NCI-H2196 (cell line): ENCODE data around the gene SLC35B2.

Experiments used
- DNase-seq: peaks from one replicate; lab custom pipeline; 2025; ENCODE audit not compliant: unreplicated experiment; lab: John Stamatoyannopoulos, UW

SLC35B2 gene

DNA sequence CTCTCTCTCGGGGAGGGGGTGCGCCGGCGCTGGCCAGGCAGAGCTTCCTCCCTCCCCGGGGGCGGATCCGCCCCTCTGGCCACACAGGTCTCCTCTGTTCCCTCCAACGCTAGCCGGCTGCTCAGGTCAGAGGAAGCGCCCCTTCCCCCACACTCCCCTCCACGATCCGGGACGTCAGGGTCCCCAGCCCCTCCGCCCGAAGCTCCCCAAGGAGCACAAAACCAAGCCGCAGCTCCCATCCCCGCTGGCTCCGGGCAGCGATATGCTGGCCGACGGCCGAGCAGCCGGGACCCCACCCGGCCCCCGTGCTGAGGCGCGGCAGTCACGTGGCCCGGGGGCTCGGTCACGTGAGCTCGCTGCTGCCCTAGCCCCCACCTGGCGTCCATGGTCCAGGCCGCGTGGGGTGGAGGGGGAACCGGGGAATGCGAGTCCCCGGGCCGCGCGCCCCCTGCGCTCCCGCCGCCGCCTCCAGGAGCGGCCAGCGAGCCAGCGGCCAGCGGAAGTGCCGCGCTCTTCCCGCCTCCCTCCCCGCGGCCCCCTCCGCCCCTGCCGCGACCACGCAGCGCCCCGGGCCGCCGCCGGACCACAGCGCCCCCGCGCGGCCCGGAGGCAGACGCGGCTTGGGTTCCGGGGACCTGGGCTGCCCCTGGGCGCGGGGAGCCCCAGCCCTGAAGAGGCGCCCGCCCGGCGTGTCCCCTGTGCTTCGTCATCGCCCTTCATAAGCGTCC, at the start of gene SLC35B2:
Gene SLC35B2 (minus strand): TSS at position 504 of the 728 bp plus-strand sequence. CDS start 118 bp downstream, at position 386.
- DNase-seq = peak; percentile 88

DNA sequence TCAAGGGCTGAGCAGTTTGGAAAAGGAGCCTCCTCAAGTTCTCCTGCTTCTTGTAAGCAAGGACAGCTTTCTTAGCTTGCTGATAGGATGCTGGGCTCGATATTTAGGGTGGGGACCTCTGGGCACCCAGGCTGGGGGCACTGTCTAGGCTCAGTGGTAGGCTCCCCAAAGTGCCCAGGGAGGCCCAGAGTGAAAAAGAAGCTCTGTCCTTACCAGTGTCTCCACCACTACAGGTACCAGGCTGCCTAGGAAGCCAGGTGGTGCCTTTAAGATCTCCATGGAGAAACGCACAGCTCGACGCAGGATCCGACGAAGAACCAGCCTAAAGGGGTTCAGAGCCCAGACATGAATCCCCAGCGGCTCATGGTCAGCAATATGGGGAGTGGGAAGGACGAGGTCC, 49.4 kb upstream of the SLC35B2 start:
- DNase-seq = no peak

GRCh38 chr6:44305200-44305725, 47.9 kb upstream of the SLC35B2 start:
- DNase-seq = no peak

DNA sequence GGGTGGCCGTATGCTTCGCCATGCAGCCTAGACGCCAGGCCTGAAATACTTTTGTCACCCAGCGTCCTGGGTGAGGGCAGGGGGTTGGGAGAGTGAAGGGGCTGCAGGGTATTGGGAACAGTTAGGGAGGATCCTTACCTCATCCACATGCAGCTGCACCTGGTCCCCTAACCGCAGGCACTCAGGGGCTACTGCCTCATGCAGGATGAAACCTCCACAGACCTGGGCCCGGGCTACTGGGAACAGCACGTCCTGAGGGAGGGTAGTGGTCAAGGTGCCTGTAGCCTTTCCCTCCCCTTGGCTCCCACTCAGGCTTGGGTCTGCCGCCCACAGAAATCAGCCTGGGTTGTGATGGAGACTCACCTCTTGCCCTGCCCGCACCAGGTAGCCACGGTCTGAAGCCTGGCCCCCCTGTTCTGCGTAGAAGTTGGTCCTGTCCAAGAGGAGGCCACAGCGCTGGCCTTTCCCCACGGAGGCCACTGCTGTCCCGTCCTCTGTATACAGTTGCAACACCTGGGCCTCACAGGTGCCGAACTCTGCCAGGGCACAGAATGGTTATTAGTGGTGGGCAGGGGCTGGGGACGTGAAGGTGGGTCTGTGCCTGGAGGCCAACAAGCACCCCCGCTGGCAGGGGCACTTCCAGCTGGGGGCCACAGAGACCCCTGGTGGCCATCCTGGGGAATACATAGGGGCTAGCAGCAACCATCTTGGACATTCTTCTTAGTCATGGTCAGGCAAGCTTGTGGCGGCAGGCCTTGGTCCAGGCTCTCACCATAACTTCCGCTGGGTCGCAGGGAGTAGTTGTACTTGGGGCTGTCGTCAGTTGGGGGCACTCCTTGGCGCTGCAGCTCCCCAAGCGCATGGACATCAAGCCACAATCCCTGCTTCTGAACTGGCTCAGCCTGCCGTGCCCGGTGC, 47.2 kb upstream of the SLC35B2 start:
- DNase-seq = peak; percentile 12

DNA sequence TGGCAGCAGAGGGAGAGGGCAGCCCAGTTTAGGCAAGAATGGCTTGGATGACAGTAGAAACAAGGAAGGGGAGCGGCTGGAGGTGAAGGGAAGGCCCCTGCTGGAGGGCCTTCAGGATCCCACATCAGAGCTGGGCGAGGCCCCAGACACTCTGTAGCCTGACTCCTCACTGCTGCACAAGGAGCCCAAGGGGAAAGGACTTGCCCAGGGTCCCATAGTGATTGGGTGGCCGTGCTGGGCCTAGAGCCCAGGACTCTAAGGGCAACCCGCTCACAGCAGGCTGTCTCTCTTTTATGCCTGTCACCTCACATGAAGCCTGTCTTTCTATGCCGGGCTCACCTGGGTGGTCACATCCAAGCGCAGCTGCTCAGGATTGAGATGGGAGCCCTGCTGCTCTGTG, 46.5 kb upstream of the SLC35B2 start:
- DNase-seq = no peak

DNA sequence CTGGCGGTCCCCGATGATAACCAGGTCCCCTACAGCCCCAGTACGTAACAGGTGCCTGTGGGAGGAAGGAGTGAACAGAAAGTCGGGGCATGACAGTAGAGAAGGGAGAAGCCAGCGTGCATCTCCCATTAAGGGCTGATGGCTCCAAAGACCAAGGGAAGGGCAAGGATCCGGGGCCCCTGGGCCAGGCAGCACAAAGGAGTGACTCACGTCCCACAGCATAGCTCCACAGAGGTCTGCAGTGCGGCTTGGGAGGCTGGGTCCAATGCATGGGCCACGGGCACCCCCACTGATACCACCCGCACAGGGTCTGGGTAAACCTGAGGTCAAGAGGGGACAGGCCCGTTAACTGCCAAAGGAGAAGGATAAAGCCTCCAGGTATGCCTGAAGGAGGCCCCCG, 45.5 kb upstream of the SLC35B2 start:
- no peak for DNase-seq

DNA sequence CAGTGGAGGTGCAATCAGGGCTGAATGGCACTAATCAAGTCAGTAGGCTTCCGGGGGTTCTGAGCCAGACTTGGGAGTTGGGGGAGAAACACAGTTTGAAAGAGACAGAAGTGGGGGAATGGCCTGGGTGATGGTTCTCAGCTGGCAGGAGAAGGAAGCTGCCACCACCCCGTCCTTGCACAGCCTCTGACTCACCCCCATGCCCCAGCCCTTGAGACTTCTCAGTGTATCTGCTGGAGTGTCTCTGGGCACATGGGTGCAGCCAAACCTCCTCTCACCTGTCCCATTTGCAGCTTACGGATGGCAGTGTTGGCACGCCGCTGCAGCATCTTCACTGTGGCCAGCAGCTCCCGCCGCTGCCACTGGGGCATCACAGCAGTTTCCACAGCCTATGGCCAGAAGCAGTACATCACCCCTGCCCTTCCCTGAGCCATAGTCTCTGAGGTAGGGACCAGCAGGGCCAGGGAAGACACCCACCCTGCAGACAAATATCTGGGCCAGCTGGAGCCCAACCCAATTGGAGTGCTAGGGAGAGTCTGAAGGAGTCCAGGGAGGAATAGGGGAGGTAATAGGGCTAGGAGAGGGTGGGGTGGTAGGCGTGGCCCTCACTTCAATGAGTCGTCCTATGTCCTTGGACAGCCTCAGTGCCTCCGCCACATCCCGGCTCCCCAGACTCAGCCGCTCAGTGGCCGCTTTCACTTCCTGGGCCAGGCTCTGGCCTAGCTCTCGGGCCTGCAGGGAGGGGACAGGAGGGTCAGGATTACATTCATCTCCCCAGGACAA, 44.6 kb upstream of the SLC35B2 start:
- no peak for DNase-seq

DNA sequence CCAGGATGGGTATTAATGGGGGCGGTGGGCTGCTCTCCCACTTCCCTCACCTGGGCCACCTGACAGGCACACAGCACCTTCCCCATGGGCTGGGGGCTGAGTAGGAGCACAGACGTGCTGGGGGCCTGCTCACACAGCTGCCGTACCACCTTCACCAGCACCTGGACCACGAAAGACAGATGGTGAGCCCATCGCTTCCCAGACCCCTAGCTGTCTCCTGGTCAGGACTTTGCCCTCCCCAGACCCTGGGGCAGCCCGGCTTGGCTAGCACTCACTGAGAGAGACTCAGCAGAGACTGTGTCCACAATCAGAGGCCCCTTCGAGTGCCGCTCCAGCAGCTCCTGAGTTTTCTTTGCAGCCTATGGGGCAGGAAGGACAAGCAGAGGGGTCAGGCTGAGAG, 43.8 kb upstream of the SLC35B2 start:
- no peak for DNase-seq

DNA sequence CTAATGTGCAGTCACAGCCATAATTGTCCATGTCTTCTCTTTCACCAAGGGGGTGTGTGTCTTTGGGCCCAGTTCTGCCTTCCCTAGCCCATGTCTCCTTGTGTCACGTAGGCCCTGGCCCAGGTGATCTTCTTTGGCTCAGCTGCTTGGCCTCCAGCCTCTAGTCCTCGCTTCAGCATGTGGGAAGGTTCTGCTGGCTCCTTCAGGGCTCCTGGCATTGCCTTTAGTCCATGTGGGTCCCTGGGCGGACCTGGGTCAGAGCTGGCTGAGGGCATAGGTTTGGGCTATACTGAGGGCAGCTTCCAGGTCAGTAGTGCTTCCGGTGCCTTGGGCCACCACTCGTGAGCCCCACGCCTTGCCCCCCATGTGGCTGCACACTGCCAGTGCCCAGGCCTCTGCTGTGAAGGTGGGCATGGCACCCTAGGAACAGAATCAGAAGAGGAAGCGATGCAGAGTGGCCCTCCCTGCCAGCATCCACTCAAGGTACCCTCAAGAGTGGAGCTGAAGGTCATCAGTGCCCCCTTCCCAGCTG, 43.0 kb upstream of the SLC35B2 start:
- no peak for DNase-seq

DNA sequence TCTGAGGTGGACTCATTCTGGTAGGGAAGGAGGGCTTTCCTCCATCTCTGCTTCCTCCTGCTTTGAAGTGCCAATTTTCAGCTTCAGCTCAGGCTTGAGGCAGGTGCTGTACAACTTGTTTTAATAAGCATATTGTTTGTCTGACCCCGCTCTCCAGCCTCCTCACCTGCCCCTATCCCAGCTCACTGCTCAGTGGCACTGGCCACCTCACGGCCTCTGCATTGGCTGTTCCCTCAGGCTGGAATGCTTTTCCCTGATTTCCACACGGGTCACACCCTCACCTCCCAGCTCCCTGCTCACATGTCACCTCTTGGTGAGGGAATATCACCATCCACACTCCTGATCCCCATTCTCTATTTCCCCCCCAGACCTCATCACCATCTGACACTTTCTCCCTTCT, 41.5 kb upstream of the SLC35B2 start:
- DNase-seq = no peak

GRCh38 chr6:44298055-44298803, 40.9 kb upstream of the SLC35B2 start:
- no peak for DNase-seq

GRCh38 chr6:44297063-44298038, 40.0 kb upstream of the SLC35B2 start:
- DNase-seq = peak; percentile 61

GRCh38 chr6:44294832-44295791, 37.8 kb upstream of the SLC35B2 start:
- DNase-seq = no peak

- no peak for DNase-seq
Observed at GRCh38 chr6:44292661-44293365, 35.5 kb upstream of the SLC35B2 start.

GRCh38 chr6:44291841-44292240, 34.5 kb upstream of the SLC35B2 start:
- DNase-seq = no peak

GRCh38 chr6:44289726-44290260, 32.5 kb upstream of the SLC35B2 start:
- DNase-seq = no peak

GRCh38 chr6:44286747-44287146, 29.4 kb upstream of the SLC35B2 start:
- DNase-seq = no peak
